GM19043 (cell line): Measurements from ENCODE around the gene SEMA5A.

Experiments
- ATAC-seq: cut with Tn5 transposase; IDR thresholded peaks from one replicate; pipeline ENCODE4 v1.9.1; 2021; ENCODE audit warnings: low read depth; ENCODE audit not compliant: unreplicated experiment

Gene SEMA5A

DNA sequence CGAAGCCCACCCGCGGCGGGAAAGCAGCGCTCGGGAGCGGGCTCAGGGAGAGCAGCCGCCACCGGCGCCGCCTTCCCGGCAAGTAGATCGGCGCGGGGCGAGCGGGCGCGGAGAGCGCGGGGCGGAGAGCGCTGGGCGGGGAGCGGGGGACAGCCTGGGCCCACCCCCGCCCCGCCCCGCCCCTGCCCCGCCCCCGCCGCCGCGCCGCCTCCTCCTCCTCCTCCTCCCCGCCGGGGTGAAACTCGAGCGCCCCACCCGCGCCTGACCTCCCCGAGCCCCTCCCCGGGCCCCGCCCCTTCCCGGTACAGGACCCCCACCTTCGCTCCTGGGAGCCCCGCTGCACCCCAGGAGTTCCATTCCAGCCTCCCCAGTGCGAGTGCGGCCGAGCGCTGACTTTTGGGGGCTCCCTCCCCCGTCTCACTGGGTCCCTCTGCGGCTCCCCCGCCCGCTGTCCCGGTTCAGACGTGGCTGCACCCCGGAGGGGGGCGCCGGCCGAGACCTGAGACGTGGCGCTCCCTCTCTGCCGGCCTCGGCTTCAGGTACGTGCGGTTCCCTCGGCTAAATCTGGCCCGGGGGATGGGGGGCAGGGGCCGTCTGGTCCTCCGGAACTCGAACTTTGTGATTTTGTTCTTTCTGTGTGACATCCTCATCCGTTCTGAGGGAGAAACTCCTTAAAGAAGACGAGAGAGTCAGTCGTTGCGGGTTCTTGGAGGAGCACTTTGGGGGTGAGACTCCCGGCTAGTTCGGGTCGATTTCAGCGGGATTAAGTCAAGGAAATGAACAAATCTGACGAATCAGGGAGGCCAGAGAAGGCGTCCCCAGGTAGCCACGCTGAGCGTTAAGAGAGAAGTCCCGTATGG, at the start of gene SEMA5A:
SEMA5A (minus strand) TSS at position 84 of the 860 bp plus-strand sequence. CDS start 166,129 bp downstream, outside the sequence.
- no peak for ATAC-seq

- ATAC-seq: no peak
Measured at GRCh38 chr5:9594913-9595312, 49.0 kb upstream of the SEMA5A start.

DNA sequence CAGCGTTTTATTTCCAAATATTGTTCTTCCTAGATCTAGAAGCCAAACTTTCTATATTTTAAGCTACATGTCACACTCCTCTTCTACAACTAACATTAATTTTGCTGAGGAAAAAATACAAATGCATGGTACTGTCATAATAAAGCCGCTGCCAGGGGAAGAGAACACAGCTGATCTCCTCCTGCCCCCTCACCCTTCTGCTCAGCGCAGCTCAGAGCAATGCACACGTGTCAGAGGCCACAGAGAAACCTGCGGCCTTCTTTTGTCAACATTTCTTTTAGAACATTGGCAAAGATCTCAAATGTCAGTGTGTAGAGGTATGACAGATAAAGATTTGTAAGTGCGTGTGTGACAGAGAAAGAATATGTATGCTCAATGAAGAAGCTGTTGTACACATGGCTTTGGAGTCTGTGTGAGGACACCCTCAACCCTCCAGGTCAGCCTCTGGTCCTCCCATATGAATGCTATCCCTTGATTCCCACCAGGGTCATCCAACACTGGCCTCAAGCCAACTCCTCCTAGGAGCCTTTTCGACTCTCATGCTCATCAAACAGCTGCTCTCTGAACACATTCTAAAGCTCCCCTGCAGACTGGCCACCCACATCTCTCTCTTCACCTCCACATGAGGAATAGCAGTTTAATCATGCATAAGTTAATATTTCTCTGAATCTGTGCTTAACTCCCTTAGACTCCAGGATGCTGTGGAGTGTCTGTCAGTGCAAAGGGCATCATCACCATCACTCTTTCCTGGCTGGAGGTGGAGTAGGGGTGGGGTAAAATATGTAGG, 43.4 kb upstream of the SEMA5A start:
- no peak for ATAC-seq

DNA sequence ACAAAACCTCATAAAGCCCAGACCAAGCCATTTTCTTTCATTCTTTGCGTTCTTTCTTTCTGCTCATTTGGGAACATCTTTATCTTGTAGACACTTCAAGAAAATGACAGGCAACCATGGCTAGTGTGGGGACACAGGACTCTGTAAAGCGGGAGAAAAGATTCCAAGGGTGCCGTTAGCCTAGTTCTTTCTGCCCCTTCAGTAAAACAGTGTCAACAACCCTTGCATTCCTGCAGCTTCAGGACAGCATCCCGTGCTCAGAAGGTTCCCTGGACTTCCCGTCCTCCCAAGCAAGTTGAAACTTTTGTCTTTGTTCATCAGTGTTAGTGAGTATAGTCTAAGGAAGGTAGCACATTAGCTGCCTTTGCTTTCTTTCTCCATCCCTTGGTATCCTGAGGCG, 42.4 kb upstream of the SEMA5A start:
- ATAC-seq: no peak

GRCh38 chr5:9587135-9587534, 41.3 kb upstream of the SEMA5A start:
- no peak for ATAC-seq

DNA sequence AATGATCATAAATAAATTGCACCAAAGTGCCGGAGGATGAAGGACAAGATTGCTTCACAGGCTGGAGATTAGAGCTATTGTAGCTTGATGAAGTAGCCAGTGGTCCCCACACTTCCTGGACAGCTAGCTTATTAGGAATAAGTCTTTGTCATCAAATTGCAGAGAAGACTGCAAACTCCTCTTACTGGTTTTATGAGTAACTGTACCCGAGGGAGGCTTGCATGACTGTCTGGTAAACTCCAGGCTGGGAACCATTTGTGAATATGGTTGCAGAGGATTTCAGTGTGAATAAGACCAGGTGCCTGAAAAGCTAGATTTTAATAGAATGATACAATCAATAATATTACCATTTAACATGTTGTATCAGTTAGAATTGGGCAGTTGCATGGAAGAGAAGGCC, 36.5 kb upstream of the SEMA5A start:
- no peak for ATAC-seq

DNA sequence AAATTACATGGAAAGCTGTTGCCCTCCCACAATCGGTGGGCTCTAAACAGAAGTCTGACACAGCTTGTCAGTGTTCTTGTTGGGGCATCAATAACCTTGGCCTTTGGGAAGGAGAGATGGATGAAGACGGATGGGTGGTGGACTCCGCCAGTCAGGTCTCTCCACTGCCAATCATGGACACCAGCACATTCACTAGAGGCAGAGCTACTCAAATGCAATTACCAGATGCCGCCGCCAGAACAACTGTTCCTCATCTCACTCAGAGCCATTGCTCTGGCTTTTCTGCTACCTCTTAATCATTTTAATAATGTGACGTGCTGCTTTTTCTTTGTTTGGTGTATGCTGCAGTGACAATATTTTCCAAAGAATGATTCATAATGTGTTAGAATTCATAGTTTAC, 27.9 kb upstream of the SEMA5A start:
- no peak for ATAC-seq

- ATAC-seq: no peak
Measured at GRCh38 chr5:9572246-9572645, 26.4 kb upstream of the SEMA5A start.

DNA sequence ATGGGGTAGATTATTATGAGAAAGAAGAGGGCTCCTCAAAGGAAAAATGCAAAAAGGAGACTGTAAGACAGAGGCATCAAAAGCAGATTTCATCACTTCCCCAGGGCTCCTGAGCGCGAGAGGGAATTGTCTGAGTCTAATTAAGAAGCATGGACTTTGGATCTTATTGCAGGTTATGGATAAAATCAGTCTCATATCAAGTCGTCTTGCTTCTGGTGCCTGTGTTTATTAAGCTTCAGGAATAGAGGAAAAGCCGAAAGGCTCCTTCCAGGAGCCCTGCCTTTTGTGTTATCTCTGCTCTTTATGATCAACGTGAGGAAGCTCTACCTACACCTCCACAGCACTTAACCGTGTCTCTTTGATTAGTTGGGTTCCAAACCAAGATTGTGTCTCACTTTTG, 25.0 kb upstream of the SEMA5A start:
- ATAC-seq: no peak

GRCh38 chr5:9567039-9567438, 21.2 kb upstream of the SEMA5A start:
- no peak for ATAC-seq

GRCh38 chr5:9564752-9565151, 18.9 kb upstream of the SEMA5A start:
- ATAC-seq: no peak

- ATAC-seq: no peak
Measured at GRCh38 chr5:9562141-9562540, 16.3 kb upstream of the SEMA5A start.

GRCh38 chr5:9559965-9560364, 14.1 kb upstream of the SEMA5A start:
- no peak for ATAC-seq

- no peak for ATAC-seq
Measured at GRCh38 chr5:9558319-9558965, 12.6 kb upstream of the SEMA5A start.

- ATAC-seq: no peak
Measured at GRCh38 chr5:9557696-9558095, 11.8 kb upstream of the SEMA5A start.

- no peak for ATAC-seq
Measured at GRCh38 chr5:9555961-9556360, 10.1 kb upstream of the SEMA5A start.

GRCh38 chr5:9554122-9554521, 8.2 kb upstream of the SEMA5A start:
- ATAC-seq: no peak

GRCh38 chr5:9553561-9553960, 7.7 kb upstream of the SEMA5A start:
- no peak for ATAC-seq

DNA sequence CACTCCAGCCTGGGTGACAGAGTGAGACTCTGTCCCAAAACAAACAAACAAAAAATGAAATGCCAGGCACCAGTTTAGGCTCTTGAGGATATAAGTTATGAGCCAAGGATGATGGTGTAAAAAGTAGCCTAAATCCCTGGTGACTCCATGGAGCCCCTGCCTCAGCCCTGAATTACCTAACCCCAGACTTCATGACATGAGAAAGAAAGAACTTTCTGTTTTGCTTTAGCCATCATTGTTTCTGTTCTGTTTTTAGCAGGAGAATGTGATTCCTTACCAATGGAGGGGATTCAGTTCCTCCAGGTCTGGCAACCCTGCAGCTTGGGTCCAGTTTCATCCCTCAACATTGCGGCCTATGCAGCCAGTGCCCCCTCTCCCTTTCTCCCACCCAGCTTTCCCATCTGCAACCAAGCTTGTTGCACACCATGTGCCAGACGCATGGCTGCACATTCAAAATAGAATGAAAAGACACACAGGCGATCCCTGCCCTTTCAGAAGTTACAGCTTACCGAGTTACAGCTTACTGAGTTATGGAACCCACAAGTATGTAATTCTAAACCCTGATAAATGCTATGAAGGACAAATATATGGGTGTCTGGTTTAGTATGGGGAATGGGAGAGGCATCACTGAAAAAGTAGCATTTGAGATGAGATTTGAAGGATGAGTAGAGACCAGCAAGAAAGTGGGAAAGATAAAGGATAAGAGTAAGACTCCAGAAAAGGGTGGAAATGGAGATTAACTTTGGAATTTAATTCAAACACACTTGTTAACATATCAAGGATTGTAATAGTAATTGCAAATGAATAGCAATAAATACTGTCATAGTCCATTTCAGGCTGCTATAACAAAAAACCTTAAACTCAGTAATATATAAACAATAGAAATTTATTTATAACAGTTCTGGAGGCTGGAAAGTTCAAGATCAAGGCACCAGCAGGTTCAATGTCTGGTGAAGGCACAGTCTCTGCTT, 6.0 kb upstream of the SEMA5A start:
- no peak for ATAC-seq

GRCh38 chr5:9549941-9550340, 4.1 kb upstream of the SEMA5A start:
- no peak for ATAC-seq
